ENCODE data around the gene CENPA. TPM values are rescaled to one million over a fixed set of nuclear protein-coding genes. Genes with fewer than 3 reads are reported as not detected.
A peak's percentile ranks its signal among the peaks of the same experiment; 100 is the strongest.
"Not testable (repeated sequence)": the region's sequence is repeated elsewhere in the genome, so short reads cannot be mapped to it uniquely, and the experiment has no call there.

The CENPA gene
- total RNA-seq, 1 experiment from 2014 or later = 23.2 TPM

DNA sequence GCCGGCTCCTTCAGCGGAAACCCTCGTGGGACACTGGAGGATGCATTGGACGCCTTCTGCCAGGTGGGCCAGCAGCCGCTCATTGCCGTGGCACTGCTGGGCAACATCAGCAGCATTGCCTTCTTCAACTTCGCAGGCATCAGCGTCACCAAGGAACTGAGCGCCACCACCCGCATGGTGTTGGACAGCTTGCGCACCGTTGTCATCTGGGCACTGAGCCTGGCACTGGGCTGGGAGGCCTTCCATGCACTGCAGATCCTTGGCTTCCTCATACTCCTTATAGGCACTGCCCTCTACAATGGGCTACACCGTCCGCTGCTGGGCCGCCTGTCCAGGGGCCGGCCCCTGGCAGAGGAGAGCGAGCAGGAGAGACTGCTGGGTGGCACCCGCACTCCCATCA lies 7.8 kb upstream of the CENPA start:
- in situ Hi-C loops (cut with HindIII; ENCODE audit: low pct_unique_long_range_greater_than_20kb, low sequenced_read_pairs) = no loop called here

DNA sequence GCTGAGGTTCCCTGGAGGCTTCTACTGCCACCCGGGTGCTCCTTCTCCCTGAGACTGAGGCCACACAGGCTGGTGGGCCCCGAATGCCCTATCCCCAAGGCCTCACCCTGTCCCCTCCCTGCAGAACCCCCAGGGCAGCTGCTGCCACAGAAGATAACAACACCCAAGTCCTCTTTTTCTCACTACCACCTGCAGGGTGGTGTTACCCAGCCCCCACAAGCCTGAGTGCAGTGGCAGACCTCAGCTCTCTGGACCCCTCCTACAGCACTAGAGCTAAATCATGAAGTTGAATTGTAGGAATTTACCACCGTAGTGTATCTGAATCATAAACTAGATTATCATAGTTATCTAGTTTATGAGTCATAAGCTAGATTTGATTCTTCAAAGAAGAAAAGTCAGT lies 7.3 kb upstream of the CENPA start:
- DNase-seq (ENCODE audit: low read depth) = no peak
- in situ Hi-C loops (cut with HindIII; ENCODE audit: low pct_unique_long_range_greater_than_20kb, low sequenced_read_pairs) = no loop called here

More for the DNA sequence above, 7.8 kb upstream of the CENPA start:
- no peak for DNase-seq (ENCODE audit: low read depth)

DNA sequence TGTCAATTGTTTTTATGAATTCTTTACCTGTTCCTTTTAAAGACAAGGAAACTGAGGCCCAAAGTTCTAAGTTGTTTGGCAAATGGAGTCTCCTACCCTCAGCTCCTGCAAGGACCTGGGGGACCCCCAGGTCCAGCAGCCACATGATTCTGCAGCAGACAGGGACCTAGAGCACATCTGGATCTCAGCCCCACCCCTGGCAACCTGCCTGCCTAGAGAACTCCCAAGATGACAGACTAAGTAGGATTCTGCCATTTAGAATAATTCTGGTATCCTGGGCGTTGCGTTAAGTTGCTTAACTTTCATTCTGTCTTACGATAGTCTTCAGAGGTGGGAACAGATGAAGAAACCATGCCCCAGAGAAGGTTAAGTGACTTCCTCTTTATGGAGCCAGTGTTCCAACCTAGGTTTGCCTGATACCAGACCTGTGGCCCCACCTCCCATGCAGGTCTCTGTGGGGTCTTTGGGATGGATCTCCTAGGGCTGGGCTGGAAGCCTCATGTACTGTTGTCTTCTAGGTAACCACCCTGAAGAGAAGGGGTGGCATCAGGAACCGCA lies 5.6 kb upstream of the CENPA start:
- no peak for DNase-seq (ENCODE audit: low read depth)
- in situ Hi-C loops (cut with HindIII; ENCODE audit: low pct_unique_long_range_greater_than_20kb, low sequenced_read_pairs) = no loop called here

DNA sequence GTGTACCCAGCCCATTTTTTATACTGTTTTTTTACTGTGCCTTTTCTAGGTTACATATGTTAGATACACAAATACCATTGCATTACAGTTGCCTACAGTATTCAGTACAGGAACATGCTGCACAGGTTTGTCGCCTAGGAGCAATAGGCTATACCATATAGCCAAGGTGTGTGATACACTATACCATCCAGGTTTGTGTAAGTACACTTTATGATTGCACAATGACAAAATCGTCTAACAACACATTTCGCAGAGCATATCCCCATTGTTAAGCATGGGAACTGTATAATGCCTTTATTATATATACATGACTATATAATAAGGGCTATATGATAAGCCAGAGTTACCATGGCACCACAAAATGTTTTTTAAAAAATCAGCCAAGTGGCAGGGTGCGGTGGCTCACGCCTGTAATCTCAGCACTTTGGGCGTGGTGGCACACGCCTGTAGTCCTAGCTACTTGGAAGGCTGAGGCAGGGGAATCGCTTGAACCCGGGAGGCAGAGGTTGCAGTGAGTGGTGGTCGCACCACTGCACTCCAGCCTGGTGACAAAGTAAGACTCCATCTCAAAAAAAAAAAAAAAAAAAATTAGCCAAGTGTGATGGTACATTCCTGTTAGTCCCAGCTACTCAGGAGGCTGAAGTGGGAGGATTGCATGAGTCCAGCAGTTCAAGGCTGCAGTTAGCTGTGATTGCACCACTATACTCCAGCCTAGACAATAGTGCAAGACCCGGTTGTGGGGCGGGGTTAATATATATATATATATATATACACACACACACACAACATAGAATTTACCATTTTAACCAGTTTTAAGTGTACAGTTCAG lies 2.8 kb upstream of the CENPA start:
- DNase-seq (ENCODE audit: low read depth) = no peak
- in situ Hi-C loops (cut with HindIII; ENCODE audit: low pct_unique_long_range_greater_than_20kb, low sequenced_read_pairs) = no loop called here

DNA sequence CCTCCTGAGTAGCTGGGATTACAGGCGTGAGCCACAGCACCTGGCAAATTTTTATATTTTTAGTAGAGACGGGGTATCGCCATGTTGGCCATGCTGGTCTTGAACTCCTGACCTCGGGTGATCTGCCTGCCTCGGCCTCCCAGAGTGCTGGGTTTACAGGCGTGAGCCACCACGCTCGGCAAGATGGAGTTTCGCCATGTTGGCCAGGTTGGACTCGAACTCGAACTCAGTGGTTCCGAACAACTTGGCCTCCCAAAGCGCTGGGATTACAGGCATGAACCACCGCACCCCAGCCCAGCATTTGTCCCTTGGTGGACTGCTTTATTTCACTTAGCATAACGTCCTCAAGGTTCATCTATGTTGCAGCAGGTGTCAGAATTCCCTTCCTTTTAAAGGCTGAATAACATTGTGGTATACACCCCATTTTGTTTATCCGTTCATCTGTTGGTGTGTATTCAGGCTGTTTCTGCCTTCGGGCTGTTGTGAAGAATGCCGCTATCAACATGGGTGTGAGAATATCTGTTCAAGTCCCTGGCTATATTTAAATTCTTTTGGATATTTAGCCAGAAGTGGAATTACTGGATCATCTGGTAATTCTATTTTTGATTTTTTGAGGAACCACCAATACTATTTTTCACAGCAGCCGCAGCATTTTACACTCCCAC lies 1.2 kb upstream of the CENPA start:
- no peak for DNase-seq (ENCODE audit: low read depth)
- in situ Hi-C loops (cut with HindIII; ENCODE audit: low pct_unique_long_range_greater_than_20kb, low sequenced_read_pairs) = no loop called here

DNA sequence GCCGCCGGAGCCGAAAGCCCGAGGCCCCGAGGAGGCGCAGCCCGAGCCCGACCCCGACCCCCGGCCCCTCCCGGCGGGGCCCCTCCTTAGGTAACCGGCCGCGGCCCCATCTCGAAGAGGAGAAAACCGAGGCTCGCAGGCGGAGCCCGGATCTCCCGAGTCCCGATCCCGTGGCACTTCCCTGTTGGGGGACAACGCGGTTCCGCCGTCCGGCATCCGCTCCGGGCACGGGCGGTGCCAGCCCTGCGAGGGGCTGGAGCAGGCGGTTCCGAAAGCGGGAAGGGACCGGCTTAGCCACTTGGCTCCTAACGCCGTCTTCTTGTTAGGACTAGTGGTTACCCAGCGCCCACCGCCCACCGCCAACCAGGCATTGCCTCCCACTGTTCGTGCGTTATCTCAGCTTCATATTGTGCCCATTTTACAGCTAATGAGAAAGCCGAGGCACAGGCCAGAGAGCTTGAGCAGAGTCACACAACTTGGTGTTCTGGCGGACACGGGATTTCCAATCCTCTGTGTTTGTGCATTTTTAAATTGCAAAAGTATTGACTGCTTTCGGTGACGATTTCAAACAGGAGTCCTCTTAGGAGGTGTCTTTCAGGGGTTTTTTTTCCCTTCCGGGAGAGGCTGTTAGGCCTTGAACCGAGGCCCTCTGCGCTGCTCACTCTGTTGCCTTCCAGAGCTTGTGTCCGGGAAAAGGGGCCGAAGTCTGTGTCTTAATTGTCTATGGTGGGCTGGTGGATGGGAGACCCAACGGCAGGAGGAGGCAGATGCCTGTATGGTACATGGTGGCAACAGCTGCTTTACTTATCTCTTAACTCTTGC lies 562 bp downstream of the CENPA start:
- in situ Hi-C loops (cut with HindIII; ENCODE audit: low pct_unique_long_range_greater_than_20kb, low sequenced_read_pairs) = no loop called here
- no peak for DNase-seq (ENCODE audit: low read depth)

DNA sequence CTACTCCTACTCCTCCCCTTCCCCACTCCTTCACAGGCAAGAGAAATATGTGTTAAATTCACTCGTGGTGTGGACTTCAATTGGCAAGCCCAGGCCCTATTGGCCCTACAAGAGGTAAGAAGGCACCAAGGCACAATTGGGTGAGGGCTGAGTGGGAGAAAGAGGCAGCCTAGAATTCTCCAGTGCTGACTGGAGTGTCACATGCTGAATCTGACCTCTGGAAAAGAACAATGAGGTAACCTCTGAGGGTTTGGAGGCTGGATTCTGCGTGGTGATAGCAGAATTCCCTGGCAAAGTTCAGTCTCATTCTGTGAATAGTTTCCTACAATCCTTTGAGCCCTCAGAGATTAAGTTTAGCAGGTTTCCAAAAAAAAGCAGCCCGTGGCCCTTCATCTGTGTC lies 6.9 kb downstream of the CENPA start:
- in situ Hi-C loops (cut with HindIII; ENCODE audit: low pct_unique_long_range_greater_than_20kb, low sequenced_read_pairs) = no loop called here
- no peak for DNase-seq (ENCODE audit: low read depth)

DNA sequence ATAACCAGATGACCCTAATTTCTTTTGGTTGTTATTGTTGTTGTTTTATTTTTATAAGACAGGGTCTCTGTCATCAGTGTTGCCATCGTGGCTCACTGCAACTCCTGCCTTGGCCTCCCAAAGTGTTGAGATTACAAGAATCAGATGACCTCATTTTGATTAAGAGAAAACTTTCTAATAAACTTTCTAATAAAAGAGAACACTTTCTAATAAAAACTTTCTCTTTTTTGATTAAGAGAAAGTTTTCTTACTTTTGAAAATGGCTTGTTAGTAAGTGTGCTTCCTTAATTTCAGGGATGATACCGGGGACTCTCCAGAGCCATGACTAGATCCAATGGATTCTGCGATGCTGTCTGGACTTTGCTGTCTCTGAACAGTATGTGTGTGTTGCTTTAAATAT lies 7.7 kb downstream of the CENPA start:
- in situ Hi-C loops (cut with HindIII; ENCODE audit: low pct_unique_long_range_greater_than_20kb, low sequenced_read_pairs) = no loop called here
- no peak for DNase-seq (ENCODE audit: low read depth)

DNA sequence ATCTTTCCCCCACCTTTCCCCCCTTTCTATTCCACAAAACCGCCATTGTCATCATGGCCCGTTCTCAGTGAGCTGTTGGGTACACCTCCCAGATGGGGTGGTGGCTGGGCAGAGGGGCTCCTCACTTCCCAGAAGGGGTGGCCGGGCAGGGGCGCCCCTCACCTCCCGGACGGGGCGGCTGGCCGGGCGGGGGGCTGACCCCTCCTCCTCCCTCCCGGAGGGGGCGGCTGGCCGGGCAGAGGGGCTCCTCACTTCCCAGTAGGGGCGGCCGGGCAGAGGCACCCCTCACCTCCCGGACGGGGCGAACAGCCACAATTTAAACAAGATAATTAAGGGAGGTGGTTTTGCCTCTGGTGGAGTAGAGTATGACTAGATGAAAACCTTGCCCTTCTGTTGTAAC lies 9.3 kb downstream of the CENPA start:
- DNase-seq (ENCODE audit: low read depth); in situ Hi-C loops (cut with HindIII; ENCODE audit: low pct_unique_long_range_greater_than_20kb, low sequenced_read_pairs): not testable (repeated sequence)

DNA sequence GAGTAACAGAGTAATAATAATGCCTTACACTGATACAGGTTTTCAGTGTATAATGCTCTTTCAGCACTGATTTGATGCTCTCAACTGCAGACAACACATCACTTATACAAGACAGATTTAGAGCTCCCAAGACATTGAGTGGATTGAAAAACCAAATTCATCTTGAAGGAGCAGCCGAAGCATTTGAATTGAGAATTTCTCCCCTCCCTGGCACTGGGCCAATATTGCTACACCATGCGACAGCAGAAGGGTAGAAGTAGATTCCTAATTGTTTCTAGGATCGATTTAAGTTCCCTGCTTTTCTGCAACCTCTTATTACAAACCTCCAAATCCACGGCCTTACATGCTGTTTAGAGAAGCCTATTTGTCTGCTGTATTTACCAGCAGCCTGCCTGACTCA lies 15.5 kb downstream of the CENPA start:
- DNase-seq (ENCODE audit: low read depth) = no peak
- in situ Hi-C loops (cut with HindIII; ENCODE audit: low pct_unique_long_range_greater_than_20kb, low sequenced_read_pairs) = no loop called here

DNA sequence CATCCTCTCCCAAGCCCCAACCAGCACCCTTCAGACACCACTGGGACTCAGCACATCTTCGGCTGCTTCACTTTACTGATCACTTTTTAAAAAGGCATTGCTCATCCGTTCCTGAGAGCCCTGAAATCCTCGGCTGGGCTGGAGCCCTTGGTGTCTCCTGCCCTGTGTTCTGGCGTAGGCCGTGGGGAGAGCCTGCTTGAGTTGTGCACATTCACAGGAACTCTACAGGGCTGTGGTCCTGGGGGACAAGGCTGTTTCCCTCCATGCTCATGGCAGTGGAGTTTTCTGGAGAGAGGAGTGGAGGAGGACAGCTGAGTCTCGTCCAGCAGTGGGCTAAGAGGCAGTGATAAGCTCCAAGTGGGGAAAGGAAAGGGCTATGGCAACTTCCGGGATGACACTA lies 15.9 kb downstream of the CENPA start:
- in situ Hi-C loops (cut with HindIII; ENCODE audit: low pct_unique_long_range_greater_than_20kb, low sequenced_read_pairs) = no loop called here
- no peak for DNase-seq (ENCODE audit: low read depth)

DNA sequence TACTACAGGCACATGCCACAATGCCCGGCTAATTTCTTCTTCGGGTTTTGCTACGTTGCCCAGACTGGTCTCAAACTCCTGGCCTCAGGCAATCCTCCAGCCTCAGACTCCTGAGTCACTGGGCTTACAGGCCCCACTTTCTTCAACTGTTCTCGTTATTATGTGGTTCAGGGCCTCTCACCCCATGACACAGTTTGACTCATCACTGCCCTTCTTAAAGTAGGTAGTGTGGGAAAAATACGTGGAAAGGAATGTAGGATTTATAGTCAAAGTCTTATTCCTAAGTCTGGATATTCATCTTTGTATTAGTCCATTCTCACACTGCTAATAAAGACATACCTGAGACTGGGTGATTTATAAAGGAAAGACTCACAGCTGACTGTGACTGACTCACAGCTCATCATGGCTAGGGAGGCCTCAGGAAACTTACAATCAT lies 19.4 kb downstream of the CENPA start:
- in situ Hi-C loops (cut with HindIII; ENCODE audit: low pct_unique_long_range_greater_than_20kb, low sequenced_read_pairs) = no loop called here
- DNase-seq (ENCODE audit: low read depth) = peak; percentile 75

DNA sequence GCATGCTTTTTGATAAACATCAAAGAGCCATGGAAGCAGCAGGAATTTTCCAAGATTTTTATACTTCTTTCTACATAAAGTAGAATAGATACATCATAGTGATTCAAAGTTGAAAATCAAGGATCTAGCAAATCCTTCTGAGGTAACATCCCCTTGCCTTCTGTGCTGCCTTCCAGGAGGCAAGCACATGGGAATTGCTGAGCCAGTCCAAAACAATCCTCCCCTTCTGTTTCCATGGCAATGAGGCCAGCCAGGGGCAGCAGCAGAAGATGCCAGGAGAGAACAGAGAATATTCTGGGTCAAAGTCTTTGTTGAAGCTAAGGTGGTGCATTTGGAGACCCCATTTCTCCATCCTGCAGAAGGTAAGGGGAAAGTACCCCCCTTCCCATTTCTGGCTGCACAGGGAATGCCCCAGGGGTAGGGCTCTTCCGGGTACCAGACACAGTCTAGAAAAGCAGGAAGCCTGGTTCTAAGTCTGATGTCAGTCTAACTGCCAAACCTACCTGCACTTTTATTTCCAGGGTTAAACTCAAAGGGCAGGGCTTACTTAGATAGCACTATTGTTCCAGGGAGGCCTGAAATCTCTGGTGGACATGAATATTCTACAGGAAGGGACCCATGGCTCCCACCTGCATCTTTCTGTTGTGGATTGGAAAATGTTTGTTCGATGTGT lies 22.1 kb downstream of the CENPA start:
- in situ Hi-C loops (cut with HindIII; ENCODE audit: low pct_unique_long_range_greater_than_20kb, low sequenced_read_pairs) = no loop called here
- DNase-seq (ENCODE audit: low read depth) = no peak

DNA sequence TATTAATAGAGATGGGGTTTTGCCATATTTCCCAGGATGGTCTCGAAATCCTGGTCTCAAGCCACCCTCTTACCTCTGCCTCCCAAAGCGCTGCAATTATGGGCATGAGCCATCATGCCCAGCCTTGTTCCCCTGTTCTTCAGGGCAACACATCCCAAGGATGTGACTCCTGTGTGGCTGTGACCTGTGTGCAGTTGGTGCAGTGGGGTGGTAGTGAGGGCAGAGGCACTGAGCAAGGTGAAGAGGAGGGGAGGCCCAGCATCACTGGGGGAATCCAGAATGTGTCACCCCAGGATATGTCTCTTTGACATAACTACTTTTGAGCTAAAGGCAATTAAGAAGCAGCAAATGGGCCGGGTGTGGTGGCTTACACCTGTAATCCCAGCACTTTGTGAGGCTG lies 23.4 kb downstream of the CENPA start:
- in situ Hi-C loops (cut with HindIII; ENCODE audit: low pct_unique_long_range_greater_than_20kb, low sequenced_read_pairs) = no loop called here
- DNase-seq (ENCODE audit: low read depth) = no peak

DNA sequence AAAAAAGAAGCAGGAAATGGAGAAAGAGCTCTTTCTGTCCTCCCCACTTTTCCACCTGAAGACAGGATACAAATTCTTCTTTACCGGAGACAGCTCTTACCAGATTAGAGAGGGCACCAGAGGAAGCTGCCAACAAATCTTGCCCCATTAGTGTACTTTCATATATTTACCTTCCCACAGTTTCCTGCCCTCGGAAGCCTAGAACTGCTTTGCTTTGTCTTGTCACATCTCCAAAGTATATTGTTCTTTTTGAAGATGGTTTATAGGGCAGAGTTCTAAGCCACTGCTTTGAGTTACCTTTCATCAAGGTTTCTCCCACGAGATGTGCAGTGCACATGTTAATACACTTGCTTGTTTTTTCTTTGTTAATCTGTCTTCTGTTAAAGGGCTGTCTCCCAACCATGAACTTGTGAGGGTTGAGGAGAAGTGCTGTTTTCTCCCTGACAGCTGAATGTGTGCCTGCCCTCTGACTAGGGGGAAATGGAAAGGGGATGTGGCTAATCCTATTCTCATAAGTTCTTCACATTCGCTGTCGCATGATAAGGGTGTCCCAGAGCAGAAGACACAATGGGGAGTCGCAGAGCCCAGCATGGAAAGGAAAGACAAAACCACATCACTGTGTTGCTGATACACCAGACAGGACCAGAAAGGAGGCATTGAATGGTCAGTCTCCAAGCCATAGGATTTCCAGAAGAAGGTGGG lies 24.2 kb downstream of the CENPA start:
- DNase-seq (ENCODE audit: low read depth) = no peak
- in situ Hi-C loops (cut with HindIII; ENCODE audit: low pct_unique_long_range_greater_than_20kb, low sequenced_read_pairs) = no loop called here

DNA sequence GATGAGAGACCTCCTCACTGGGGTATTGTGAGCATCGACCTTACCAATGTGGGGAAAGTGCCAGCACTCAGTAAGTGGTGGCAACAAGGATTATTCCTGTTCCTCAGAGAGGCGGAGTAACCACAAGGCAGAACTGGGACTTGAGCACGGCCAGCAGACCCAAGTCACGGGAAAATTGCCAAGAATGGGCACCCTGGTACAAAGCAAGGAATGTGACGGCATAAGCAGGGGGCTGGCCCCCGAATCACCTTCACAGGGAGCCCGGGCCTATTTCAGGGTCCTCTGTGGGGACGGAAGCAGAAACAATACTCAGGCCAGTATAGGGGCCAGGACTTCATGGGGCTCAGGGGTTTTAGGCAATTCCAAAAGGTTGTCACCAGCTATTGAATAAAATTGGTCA lies 25.4 kb downstream of the CENPA start:
- in situ Hi-C loops (cut with HindIII; ENCODE audit: low pct_unique_long_range_greater_than_20kb, low sequenced_read_pairs) = no loop called here
- no peak for DNase-seq (ENCODE audit: low read depth)

DNA sequence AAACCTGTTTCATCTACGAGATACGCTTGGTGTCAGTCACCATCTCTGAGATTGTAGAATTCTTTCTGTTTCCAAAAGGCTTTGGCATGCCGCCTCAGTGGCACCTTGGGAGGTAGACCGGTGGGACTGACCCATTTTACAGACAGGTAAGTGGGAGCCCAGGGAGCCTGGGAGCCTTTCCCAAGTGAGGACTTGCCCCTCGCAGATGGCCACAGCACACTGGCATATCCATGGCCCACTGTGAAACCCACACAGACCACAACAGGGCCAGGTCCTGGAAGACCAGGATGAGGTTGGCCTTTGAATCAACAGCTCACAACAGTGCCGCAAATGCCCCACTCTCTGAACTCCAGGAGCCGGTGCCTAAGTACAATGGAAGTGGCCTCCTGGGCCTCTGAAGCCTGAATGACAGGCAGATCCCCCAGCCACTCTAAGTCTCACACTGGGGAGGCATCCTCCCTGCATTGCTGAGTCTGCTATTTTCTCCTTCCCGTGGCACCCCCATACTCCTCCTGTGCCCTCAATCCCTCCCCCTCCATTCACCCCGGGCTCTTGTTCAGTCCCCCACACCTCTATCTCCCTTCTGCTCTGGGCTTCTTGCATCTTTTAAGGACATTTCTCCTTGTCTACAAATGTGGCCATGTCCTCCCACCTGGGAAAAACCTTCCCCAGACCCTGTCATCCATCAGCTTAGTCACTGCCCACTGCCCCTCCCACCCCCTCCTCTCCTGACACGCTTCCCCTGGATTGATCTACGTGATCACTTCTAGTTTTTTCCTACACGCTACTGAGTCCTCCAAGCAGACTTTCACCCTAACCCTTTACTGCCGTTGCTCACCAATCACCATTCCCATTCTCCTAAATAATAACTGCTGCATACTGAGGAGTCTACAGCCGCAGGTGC lies 26.2 kb downstream of the CENPA start:
- no peak for DNase-seq (ENCODE audit: low read depth)
- in situ Hi-C loops (cut with HindIII; ENCODE audit: low pct_unique_long_range_greater_than_20kb, low sequenced_read_pairs) = no loop called here

Measured in Caki2 (cell line).